NCI-H526 (cell line): Measurements from ENCODE around the gene CAMSAP3.

Source experiments
- DNase-seq, 2 experiments: peaks; one replicate each; lab custom pipeline; 2025; lab: John Stamatoyannopoulos, UW

CAMSAP3 gene

DNA sequence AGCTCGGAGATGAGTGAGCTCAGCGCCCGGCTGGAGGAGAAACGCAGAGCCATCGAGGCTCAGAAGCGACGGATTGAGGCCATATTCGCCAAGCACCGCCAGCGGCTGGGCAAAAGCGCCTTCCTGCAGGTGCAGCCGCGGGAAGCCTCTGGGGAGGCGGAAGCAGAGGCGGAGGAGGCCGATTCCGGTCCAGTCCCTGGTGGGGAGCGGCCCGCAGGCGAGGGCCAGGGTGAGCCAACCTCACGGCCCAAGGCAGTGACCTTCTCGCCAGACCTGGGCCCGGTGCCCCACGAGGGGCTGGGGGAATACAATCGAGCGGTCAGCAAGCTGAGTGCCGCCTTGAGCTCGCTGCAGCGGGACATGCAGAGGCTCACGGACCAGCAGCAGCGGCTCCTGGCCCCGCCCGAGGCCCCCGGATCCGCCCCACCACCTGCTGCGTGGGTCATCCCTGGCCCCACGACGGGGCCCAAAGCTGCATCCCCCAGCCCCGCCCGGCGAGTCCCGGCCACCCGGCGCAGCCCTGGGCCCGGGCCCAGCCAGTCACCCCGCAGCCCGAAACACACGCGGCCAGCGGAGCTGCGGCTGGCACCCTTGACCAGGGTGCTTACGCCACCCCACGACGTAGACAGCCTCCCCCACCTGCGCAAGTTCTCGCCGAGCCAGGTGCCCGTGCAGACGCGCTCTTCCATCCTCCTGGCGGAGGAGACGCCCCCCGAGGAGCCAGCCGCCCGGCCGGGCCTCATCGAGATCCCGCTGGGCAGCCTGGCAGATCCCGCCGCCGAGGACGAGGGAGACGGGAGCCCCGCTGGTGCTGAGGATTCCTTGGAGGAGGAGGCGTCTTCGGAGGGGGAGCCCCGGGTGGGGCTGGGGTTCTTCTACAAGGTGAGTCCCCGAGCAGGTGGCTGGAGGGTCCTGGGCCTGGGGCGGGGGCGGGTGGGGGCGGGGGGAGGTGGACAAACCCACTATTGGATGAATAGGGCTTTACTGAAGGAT lies 16.9 kb downstream of the CAMSAP3 start:
- DNase-seq, result no peak

DNA sequence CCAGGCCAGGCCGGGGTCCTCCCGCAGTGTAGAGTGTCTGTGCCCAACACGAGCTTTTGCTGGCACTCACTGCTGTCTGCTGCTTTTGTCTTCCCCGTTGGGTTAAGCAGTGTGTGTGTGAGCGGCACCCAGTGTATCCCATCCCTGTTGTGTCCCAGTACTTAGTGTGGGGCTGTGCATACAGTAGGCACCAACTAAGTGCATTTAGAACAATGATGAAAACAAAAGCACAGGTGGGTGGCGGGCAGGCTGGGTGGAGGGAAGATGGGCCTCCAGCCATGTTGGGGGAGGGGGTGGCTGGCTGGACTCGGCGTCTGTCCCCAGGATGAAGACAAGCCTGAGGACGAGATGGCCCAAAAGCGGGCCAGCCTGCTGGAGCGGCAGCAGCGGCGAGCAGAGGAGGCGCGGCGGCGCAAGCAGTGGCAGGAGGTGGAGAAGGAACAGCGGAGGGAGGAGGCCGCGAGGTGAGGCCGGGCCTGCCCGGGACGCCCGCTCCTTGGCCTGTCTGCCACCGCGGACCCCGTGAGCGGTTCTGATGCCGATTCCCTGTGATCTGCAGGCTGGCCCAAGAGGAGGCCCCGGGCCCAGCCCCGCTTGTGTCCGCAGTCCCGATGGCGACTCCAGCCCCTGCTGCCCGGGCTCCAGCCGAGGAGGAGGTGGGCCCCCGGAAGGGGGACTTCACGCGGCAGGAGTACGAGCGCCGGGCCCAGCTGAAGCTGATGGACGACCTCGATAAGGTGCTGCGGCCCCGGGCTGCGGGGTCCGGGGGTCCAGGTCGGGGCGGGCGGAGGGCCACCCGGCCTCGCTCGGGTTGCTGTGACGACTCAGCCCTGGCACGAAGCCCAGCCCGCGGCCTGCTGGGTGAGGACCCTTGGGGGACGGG lies 19.4 kb downstream of the CAMSAP3 start:
- no peak for DNase-seq

DNA sequence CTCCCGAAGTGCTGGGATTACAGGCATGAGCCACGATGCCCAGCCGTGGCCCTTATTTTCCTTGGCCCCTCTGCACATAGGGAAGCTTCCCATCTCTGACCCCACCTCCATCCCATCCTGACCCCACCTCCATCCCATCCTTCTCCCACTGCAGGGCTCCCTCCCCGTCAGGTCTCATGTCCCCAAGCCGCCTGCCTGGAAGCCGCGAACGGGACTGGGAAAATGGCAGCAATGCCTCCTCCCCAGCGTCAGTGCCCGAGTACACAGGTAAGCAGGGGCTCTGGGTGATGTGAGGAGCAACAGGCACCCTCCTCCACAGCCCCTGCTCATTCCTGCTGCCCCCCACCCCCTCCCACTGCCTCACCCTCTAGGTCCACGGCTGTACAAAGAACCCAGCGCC lies 21.5 kb downstream of the CAMSAP3 start:
- no peak for DNase-seq

DNA sequence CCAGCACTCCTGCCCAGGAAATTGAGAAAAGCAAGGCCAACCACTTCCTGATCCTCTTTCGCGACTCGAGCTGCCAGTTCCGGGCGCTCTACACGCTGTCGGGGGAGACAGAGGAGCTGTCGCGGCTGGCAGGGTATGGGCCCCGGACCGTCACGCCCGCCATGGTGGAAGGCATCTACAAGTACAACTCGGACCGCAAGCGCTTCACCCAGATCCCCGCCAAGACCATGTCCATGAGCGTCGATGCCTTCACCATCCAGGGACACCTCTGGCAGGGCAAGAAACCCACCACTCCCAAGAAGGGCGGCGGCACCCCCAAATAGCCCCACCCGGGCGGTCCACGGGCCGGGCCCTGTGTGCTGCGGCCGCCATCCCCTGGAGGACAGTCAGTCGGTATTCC lies 22.1 kb downstream of the CAMSAP3 start:
- no peak for DNase-seq

DNA sequence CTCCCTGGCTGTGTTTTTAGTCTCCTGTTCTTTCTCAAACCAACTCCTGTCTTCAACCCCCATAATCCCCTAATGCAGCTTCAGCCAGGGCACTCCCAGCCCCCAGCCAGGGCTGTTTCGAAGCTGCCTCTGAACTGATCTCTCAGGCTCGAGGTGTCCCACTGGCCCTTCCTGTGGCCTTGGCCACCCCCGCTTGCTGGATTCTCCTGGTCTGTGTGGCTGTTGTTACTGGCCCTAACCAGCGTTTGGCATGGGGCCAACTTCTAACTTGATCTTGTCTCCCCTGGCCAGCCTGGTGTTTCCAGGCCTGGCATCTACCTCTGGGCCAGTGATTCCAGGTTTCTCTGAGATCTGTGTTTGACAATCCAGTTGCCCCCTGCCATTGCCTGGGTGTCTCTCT lies 22.7 kb downstream of the CAMSAP3 start:
- no peak for DNase-seq

DNA sequence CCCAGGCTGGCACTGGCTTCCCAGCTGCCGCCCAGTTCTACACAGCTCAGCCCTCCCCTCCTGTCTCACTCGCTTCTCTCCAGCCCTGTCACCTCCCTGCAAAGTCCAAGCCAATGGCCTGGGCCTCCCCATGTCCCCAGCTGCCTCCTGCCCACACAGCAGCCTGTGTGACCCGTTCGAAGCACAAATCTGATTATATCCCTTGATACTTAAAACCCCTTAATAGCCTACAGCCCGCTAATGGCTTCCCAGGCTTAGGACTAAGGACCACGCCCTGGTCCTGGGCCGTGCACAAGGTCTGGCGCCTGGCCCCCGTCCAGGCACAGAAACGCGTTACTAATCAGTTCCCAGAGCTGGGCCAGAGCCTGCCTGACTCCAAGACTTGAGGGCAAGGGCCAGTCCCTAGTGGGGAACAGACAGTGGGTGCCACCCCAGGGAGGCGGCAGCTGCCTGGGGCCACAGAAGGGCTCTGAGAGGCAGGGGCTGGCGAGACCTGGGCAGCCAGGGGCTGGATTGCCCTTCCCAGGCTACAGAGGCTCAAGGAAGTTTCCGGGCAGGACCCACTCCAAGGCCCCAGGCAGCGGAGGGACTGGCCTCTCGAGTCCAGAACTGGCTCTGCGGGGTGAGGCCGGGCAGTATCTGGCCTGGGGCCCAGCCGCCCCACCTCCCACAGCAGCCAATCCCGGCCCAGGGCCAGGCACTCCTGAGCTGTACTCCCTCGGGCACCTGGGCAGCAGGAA lies 23.3 kb downstream of the CAMSAP3 start:
- no peak for DNase-seq

DNA sequence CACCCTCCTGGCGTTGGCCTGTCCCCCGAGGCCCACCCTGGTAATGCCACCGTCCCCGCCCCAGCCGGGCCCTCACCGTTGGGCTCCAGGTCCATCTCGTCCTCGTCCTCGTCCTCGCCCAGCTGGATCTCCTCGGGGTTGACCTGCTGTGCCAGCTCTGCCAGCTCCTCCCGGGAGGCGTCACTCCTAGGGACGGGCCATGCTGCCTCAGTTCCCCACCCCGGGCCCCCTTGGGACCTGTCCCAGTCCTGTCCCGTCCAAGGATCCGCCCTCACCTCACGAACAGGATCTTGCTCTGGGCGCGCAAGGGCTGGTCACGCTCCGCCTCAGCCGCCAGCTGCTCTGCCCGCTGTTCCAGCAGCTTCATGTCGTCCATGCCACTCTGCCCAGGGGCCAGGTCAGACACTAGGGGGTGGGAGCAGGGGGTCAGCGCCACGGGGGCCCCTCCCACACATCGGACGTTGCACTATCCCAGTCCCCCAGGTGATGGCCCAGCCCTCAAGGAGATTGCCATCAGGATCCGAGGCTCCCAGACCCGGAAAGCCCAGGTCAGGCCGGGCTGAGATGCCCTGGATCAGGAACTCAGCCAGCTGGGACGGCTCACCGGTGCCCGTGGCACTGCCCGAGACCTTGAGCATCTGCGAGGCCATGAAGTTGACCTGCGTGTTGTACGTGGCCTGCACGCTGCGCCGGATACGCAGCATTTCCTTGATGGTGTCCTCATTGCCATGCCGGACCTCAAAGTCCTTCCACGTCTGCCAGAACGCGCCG lies 24.2 kb downstream of the CAMSAP3 start:
- no peak for DNase-seq

DNA sequence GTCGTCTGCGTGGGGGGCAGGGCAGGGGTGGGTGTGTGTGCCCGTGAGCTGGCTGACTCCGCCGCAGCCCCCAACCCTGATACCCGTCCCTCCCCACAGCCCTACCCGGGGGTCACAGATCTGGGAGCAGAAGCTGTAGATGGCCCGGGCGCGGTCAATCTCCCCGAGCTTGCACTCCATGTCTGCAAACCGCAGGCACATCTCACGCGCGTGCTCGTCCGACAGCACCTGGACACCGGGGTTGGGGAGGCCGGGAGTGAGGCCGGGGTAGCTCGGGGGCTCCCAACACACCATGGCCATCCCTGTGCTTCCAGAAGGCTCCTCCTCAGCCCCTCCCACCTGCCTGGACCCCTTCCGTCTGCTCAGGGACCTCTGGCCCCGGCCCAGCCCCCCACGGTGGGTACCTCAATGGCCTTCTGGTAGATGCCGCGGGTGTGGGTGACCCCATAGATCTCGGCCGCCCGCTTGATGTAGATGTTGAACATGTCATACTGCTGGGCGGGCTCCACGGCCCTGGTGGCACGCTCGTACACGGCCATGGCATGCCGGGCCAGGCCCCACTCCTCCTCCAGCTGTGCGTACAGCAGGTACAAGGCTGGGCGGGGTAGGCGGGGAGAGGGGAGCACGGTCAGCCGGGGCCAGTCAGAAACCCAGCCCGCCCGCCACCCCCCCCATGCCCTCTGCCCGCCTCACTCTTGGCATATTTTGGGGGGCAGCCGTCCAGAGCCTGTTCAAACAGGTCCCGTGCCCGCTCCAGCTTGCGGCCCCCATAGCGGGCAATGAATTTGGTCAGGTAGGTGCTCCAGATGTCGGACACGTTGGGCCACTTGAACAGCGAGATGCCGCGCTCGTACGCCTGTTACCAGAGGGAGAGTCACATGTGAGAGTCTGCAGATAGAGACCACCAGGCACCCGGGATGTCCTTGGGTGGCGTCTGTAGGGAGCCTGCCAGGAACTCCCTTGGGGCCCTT lies 25.1 kb downstream of the CAMSAP3 start:
- no peak for DNase-seq

DNA sequence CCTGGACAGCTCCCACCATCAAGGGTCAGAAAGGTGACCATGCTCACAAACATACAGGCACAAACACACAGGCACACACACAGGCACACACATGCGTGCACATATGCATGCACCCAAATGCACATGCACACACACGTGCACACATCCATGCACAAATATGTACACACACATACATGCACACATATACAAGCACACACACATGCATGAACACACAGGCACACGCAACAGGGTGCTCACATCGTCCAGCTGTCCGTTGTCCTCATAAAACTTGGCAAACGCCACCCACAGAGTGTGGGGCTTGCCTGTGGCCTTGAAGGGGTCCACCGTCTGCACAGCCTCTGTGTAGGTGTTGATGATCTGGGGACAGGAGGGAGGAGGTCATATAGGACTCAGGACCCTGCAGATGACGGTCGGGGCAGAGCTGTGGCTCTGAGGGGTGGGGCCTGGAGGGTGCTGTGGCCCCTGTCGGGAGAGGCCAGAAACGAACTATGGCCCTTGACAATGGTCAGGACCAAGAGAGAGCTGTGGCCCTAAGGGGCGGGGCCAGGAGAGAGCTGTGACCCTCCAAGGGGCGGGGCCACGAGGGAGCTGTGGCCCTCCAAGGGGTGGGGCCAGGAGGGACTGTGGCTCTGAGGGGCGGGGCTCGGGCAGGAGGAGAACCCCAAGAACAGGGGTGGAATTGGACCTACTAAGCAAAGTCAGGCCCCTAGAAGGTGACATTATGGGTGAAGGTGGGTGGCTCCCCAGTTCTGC lies 27.4 kb downstream of the CAMSAP3 start:
- no peak for DNase-seq

DNA sequence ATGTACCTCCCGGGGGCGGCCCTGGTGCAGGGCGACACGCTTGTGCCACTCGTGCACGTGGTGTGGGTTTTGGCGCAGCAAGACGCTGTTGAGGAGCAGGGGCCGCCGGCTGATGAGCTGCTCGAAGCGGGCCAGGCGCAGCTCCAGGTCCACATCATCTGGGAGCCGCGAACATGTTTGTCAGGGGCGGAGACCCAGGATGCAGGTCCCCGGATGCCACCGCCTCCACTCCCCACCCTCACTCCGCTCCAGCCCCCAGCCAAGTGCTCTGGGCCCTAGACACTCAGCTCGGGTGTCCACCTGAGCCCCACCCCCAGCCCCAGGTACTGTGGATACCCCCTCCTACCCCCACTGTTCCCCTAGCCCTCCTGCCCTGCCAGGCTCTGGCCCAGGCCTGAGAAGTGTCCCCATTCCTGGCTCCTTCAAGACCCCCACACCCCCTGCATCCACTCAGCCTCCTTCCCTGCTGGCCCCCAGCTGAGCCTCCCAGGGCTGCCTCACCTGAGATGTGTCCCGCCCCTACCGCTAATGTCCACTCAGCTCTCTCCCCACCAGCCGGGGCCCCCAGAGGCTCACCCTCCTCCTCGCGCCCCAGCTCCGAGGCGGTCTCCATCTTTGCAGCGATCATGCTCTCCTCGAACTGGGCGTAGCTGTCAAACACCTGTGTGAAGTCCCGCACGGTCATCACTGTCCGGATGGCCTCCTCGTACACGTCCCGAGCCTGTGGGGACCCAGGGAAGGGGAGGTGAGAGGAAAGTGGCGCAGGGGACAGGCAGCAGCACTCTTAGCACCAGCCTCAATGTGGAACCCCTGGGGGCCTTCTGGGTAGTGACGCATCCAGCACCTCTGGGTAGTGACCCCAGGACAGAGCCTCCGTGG lies 28.3 kb downstream of the CAMSAP3 start:
- no peak for DNase-seq

DNA sequence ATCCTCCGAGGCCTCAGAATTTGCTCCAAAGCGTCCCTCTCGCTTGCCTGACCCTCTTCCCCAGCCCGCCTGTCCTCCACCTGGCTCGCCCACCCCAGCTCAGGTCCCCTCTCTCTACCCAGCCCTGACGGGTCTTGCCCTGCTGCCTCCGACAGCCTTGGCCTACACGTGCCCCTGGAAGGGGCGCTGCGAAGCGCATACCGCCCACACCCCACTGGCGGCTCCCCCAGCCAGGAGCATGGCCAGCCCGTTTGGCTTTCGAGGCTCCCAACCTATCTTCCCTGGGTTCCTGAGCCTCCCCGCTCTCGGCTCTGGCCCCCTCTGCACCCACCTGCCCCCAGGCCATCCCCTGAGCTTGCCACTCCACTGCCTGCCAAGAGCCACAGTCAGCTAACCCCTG lies 29.1 kb downstream of the CAMSAP3 start:
- no peak for DNase-seq

DNA sequence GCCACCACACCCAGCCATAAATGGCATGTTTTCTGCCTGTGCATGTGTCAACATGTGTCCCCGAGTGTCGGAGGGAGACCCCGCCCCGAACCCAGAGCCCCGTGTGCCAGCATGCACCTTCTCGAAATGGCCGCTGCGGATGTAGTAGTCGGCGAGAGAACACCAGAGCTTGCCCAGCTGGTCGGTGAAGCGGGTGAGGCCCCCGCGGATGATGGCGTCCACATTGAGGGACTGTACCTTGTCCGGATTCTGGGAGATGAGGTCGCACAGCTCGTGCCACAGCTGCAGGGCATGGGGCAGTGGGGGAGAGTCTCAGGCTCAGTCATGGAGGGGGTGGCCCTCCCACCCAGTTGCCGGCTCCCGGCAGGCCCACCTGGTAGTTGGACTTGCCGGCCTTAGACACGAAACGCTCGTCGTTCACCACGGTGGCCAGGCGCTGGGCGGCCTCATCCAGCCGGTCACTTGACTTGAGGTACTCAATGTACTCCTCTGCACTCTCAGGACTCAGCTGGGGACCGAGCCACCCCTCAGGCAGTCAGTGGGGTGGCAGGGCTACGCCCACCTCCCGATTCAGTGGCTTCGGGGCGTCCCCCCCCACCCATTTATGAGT lies 30.2 kb downstream of the CAMSAP3 start:
- no peak for DNase-seq

DNA sequence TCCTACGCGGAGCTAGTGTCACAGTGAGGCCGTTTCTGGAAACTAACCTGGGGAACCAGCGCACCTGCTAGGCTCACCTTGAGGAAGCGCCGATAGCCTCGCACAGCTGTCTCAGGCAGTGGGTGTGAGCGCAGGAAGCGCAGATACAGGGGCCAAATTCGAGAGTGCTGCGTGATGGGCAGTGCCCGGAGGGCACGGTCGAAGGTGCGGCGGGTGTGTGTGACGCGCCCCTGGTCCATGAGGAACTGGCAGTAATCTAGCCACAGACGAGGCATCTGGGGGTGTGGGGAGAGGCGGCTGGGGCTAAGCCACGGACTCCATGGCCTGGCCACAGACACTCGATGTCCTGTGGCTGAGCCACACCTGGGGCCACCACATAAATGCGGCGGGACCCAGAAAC lies 31.5 kb downstream of the CAMSAP3 start:
- no peak for DNase-seq

DNA sequence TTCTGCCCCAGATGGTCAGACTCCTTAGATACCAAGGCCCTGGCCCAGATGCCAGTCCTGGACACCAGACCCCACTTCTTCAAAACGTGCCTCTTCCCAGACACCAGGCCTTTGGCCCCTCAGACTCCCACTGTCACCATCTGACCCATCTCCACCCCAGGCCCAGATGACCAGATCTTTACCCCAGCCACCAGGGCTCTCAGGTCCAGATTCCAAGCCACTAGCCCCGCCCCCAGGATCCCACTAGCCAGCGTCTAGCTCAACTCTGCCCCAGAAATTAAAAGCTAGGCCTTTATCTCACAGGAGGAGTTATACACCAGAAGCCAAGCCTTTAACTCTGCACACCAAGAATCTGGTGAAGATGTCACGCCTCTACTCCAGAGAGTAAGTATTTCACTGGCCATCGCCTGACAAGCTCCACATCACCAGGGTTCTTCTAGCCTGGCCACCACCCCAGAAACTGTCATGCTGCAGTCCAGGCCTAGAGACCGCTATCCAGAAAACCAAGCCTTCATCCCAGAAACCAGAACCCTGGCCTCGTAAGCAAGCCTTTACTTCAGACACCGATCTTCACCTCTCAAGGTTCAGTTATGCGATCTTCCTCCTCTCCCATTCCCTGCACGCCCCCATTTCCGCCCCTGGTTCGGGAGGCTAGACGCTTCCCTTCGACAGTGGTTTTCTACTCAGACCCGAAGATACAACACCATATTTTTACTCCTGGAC lies 33.1 kb downstream of the CAMSAP3 start:
- no peak for DNase-seq

DNA sequence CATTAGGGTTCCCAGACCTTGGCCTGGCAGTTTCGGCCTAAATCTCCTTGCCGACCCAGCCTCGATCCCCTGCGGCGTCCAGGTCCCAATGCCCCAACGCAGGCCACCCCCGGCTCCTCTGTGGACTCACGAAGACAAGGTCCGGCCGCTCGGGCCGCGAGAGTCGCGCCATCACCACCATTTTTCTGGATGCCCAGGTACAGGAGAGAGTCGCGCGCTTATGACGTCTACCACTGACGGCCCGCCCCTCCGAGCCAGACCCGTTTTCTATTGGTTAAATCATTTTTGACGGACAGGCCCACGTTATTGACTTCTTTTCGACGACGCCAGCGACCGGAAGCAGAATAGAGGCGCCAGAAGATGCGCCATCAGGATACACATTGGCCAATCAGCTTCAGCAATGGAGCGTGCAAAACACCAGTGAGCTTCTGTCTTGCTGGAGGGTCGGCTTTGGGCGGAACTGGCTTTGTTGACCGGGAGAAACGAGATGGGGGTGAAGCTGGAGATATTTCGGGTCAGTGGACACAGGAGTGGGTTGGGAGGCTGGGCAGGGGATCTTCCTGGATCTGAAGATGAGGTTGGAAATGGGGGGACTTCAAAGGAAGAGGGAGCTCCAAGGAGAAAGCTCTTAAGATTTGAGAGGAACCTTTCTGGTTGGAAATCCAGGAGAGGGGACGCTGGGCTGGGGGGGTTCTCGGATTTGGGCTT lies 33.8 kb downstream of the CAMSAP3 start, which contains the start of the genes PET100 and XAB2:
Gene PET100 (plus strand): TSS at position 447 of the 708 bp plus-strand sequence. CDS start 41 bp downstream, at position 488.
Gene XAB2 (minus strand): TSS at position 199 of the 708 bp plus-strand sequence. CDS start 18 bp downstream, at position 181.
- DNase-seq, result peak; percentile 95 to 96

DNA sequence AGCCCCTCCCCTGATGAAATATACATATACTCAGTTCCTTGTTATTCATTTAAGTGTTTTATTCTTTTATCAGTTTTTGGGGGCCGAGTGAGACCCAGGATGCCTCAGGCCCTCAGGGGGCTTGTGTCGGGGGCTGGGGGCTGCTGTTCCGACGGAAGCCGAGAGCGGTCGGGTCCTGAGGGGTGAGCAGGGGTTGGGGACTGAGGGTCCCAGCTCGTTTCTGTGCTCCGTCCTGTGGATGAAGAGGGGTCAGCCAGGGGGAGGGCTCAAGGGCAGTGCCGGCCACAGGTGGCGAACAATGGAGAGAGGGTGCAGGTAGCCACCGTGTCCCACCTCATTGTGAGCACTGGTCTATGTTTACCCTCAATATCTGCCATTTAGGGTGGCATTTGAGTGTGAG lies 35.9 kb downstream of the CAMSAP3 start:
- no peak for DNase-seq
